Right renal cortex interstitium (tissue), 3 donors: ENCODE measurements around the gene SORCS2. TPM values are rescaled to one million over a fixed set of nuclear protein-coding genes. Genes with fewer than 3 reads are reported as not detected.

Experiments used
- DNase-seq, 3 donors: peaks; one replicate each; pipeline ENCODE4 v3.0.0-alpha.2; 2013; ENCODE audit warnings: low read depth in 3 of 3, low spot score in 2 of 3
- polyA plus RNA-seq, 3 donors: library from polyadenylated mRNA; unstranded; fragments of 120-200 nt; gene quantifications; one replicate each; pipeline ENCODE4 v1.2.1, GENCODE V29; 2013; ENCODE audit not compliant: insufficient read length in 3 of 3

SORCS2 gene
- polyA plus RNA-seq, 3 donors = 6.6 to 7.9 (median 7.0) TPM

GRCh38 chr4:7663075-7663541 lies 470.8 kb downstream of the SORCS2 start:
- DNase-seq = no peak

- no peak for DNase-seq
Observed at GRCh38 chr4:7664106-7664505, 471.8 kb downstream of the SORCS2 start.

- DNase-seq = no peak
Observed at GRCh38 chr4:7665321-7665720, 473.0 kb downstream of the SORCS2 start.

GRCh38 chr4:7666011-7666410 lies 473.7 kb downstream of the SORCS2 start:
- DNase-seq = no peak

GRCh38 chr4:7666744-7667143 lies 474.4 kb downstream of the SORCS2 start:
- DNase-seq = no peak

- no peak for DNase-seq
Observed at GRCh38 chr4:7668271-7668670, 475.9 kb downstream of the SORCS2 start.

- no peak for DNase-seq
Observed at GRCh38 chr4:7668826-7669225, 476.5 kb downstream of the SORCS2 start.

GRCh38 chr4:7672601-7673000 lies 480.3 kb downstream of the SORCS2 start:
- no peak for DNase-seq

GRCh38 chr4:7673121-7673520 lies 480.8 kb downstream of the SORCS2 start:
- DNase-seq = no peak

GRCh38 chr4:7674706-7675105 lies 482.4 kb downstream of the SORCS2 start:
- DNase-seq = no peak

- DNase-seq = no peak
Observed at GRCh38 chr4:7675136-7675535, 482.8 kb downstream of the SORCS2 start.

GRCh38 chr4:7675612-7676320 lies 483.4 kb downstream of the SORCS2 start:
- DNase-seq = no peak

GRCh38 chr4:7676398-7676922 lies 484.1 kb downstream of the SORCS2 start:
- DNase-seq = no peak

- no peak for DNase-seq
Observed at GRCh38 chr4:7677086-7677485, 484.7 kb downstream of the SORCS2 start.

GRCh38 chr4:7677799-7678301 lies 485.5 kb downstream of the SORCS2 start:
- DNase-seq = no peak

GRCh38 chr4:7678318-7678852 lies 486.0 kb downstream of the SORCS2 start:
- no peak for DNase-seq

- DNase-seq = no peak
Observed at GRCh38 chr4:7679406-7680040, 487.2 kb downstream of the SORCS2 start.

- no peak for DNase-seq
Observed at GRCh38 chr4:7680106-7680505, 487.8 kb downstream of the SORCS2 start.

- no peak for DNase-seq
Observed at GRCh38 chr4:7680731-7681130, 488.4 kb downstream of the SORCS2 start.

GRCh38 chr4:7683126-7683703 lies 490.9 kb downstream of the SORCS2 start:
- no peak for DNase-seq

- DNase-seq = no peak
Observed at GRCh38 chr4:7684294-7684693, 492.0 kb downstream of the SORCS2 start.
